GM03348 (cell line): ENCODE data around the gene WASF3.

ENCODE experiments used
- DNase-seq: peaks from one replicate; pipeline ENCODE4 v3.0.0; 2012; ENCODE audit warnings: low spot score

WASF3 gene

GRCh38 chr13:26685606-26686005, 128.1 kb downstream of the WASF3 start:
- no peak for DNase-seq

GRCh38 chr13:26686285-26686684, 128.8 kb downstream of the WASF3 start:
- DNase-seq, result no peak

- no peak for DNase-seq
Measured at GRCh38 chr13:26688286-26688685, 130.8 kb downstream of the WASF3 start.

- DNase-seq, result no peak
Measured at GRCh38 chr13:26688980-26689379, 131.5 kb downstream of the WASF3 start.

GRCh38 chr13:26693749-26694463, 136.4 kb downstream of the WASF3 start:
- no peak for DNase-seq

- no peak for DNase-seq
Measured at GRCh38 chr13:26694609-26695359, 137.3 kb downstream of the WASF3 start.

- no peak for DNase-seq
Measured at GRCh38 chr13:26695360-26695705, 137.8 kb downstream of the WASF3 start.

- DNase-seq, result no peak
Measured at GRCh38 chr13:26695891-26696311, 138.4 kb downstream of the WASF3 start.

- DNase-seq, result no peak
Measured at GRCh38 chr13:26697069-26697955, 139.8 kb downstream of the WASF3 start.

- peak; percentile 94 for DNase-seq
Measured at GRCh38 chr13:26698392-26699196, 141.1 kb downstream of the WASF3 start.

GRCh38 chr13:26699197-26699490, 141.7 kb downstream of the WASF3 start:
- DNase-seq, result no peak

GRCh38 chr13:26705536-26705935, 148.1 kb downstream of the WASF3 start:
- no peak for DNase-seq

GRCh38 chr13:26706381-26706780, 148.9 kb downstream of the WASF3 start:
- no peak for DNase-seq

GRCh38 chr13:26707122-26708006, 149.9 kb downstream of the WASF3 start:
- DNase-seq, result peak; percentile 79

GRCh38 chr13:26708007-26708297, 150.5 kb downstream of the WASF3 start:
- DNase-seq, result no peak

- no peak for DNase-seq
Measured at GRCh38 chr13:26709461-26709860, 152.0 kb downstream of the WASF3 start.

- no peak for DNase-seq
Measured at GRCh38 chr13:26710166-26710565, 152.7 kb downstream of the WASF3 start.

GRCh38 chr13:26711211-26711610, 153.7 kb downstream of the WASF3 start:
- DNase-seq, result no peak

- no peak for DNase-seq
Measured at GRCh38 chr13:26713341-26713740, 155.9 kb downstream of the WASF3 start.

- DNase-seq, result no peak
Measured at GRCh38 chr13:26716984-26717383, 159.5 kb downstream of the WASF3 start.

- no peak for DNase-seq
Measured at GRCh38 chr13:26718146-26718545, 160.7 kb downstream of the WASF3 start.
